Activated naive CD4-positive, alpha-beta T cell (primary cell): ENCODE results near the gene KDM1B.
"Not testable (repeated sequence)": the region's sequence is repeated elsewhere in the genome, so short reads cannot be mapped to it uniquely, and the experiment has no call there.

ENCODE experiments used
- DNase-seq, 4 experiments: peaks; one replicate each; lab custom pipeline; 2025; lab: John Stamatoyannopoulos, UW

Gene KDM1B

DNA sequence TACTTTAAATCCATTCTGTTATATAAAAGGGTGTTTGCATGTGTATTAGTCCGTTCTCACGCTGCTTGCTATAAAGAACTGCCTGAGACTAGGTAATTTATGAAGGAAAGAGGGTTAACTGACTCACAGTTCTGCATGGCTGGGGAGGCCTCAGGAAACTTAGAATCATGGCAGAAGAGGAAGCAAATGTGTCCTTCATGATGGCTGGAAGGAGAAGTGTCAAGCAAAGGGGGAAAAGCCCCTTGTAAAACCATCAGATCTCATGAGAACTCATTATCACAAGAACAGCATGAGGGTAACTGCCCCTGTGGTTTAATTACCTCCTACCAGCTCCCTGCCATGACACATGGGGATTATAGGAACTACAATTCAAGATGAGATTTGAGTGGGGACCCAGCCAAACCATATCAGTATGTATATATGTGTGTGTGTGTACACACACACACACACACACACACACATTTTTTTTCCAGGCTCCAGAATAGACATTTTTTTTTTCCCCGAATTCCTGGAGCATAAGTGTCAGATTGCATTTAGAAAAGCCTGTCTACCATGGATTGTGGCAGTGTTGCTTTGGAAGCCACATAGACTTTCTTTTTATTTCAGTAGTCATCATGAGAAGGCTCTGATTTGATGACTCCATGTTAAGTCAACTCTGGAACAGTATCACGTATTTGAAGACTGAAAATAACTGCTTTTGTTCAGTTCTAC is 31.5 kb downstream of the KDM1B start:
- no peak for DNase-seq

GRCh38 chr6:18187701-18188100 is 32.5 kb downstream of the KDM1B start:
- no peak for DNase-seq

- no peak for DNase-seq
These were observed 34.0 kb downstream of the KDM1B start for GRCh38 chr6:18189196-18189595.

GRCh38 chr6:18192026-18192425 is 36.8 kb downstream of the KDM1B start:
- DNase-seq: no peak

DNA sequence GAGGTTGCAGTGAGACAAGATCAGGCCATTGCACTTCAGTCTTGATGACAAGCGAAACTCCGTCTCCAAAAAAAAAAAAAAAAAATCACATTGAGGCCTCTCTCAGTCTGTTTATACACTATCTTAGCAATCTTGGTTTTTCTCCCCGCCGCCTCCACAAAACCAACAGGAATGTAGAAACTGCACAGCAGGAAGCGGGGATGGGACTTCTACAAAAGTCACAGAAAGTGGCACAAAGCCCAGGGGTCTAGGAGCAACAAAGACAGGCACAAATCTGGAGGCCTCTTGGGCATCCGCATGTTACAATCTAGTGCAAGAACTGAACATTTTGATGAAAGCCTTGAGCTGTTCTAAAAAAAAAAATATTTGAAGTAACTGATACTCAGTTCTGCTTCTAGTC is 48.6 kb downstream of the KDM1B start:
- DNase-seq: no peak

GRCh38 chr6:18204691-18205090 is 49.5 kb downstream of the KDM1B start:
- DNase-seq: no peak

GRCh38 chr6:18206591-18206990 is 51.4 kb downstream of the KDM1B start:
- DNase-seq: no peak

GRCh38 chr6:18207438-18207837 is 52.2 kb downstream of the KDM1B start:
- no peak for DNase-seq

DNA sequence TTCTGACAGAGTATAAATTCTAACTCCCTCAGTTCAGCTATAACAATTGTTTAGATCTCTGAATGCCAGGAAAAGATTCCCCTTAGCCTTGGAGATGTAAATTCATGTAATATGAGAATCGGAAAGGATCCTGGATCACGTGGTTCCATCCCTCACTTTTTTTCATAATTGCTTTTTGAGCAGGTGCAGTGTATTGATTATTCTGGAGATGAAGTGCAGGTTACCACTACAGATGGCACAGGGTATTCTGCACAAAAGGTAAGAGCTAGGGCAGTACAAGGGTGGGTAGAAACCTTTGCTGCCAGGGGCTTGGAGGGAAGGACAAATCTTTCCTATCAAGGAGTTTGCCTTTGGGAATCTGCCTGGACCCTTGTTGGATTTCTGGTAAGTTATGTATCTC is 52.7 kb downstream of the KDM1B start:
- DNase-seq: no peak

DNA sequence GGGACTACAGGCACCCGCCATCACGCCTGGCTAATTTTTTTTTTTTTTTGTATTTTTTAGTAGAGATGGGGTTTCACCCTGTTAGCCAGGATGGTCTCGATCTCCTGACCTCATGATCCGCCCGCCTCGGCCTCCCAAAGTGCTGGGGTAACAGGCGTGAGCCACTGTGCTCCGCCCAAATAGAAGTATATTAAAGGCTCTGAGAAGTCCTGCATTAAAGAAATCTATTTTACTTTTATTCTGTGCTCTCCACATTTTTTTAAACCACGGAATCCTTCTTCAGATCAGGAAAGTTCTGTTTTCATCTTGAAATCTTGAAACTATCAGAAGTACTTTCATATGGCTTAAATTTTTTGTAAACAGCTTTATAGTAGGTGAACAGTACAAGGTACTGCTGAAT is 53.6 kb downstream of the KDM1B start:
- not testable (repeated sequence) for DNase-seq

- no peak for DNase-seq
These were observed 54.4 kb downstream of the KDM1B start for GRCh38 chr6:18209539-18210197.

DNA sequence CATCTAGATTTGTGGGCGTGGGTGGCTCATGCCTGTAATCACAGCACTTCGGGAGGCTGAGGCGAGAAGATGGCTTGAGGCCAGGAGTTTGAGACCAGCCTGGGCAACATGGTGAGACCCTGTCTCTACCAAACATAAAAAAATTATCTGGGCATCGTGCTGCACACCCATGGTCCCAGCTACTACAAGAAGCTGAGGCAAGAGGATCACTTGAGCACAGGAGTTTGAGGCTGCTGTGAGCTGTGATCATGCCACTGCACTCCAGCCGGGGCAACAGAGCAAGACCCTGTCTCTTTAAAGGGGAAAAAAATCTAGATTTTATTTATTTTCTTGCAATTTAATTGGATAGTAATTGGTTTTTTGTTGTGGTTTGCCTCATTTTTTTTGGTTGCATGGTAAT is 55.5 kb downstream of the KDM1B start:
- DNase-seq: no peak

DNA sequence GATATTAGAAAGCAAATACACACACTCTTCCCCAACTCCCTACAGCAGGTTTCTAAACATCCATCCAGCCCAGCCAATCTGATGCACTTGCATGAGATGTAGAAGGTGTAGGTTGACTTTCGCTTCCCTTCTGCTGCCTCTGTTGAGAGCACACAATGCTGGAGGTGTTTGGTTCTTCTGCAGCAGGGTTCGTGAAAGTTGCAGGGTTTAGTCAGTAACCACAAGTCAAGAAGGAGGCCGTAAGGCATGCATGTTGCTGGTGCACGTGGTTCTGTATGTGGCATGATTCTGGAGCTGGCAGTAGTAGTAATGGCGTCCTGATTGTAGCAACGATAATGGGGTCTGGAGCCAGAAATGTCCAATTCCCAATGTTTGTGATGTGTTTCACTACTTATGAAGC is 56.1 kb downstream of the KDM1B start:
- DNase-seq: no peak

- DNase-seq: no peak
These were observed 57.0 kb downstream of the KDM1B start for GRCh38 chr6:18212231-18212630.

DNA sequence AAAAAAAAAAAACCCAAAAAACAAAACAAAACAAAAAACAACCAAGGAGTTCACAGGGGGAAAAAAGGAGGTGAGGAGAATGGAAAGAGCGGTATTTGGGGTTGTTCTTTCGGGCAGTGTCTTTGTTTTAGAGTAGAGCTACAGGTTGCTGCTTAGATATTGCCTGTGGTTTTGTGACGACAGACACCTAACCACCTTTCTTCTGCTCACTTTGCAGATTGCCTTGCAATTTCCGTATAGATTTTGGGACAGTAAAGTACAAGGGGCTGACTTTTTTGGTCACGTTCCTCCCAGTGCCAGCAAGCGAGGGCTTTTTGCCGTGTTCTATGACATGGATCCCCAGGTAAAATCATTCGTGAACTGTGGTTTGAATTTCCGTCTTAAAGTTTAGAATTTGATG is 58.2 kb downstream of the KDM1B start:
- DNase-seq: no peak

DNA sequence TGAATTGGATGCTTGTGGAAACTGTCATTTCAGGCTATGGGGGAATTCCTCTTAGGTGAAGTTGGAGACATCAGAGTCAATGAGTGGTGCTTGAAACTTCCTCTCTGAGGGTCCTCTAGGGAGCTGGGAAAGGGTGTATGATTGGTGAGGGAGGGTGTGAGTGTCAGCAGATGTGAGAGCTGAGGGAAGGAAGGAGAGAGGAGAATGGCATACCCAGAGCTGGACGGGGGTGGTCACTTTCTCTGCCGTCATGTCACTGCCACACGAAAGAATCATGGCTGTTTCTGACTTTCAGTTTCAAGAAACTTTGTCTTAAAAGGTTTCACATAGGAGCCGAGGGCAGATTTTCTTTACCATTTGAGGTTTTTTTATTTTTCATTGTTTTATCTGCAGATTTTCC is 58.8 kb downstream of the KDM1B start:
- no peak for DNase-seq

GRCh38 chr6:18215436-18215835 is 60.2 kb downstream of the KDM1B start:
- no peak for DNase-seq

- no peak for DNase-seq
These were observed 61.2 kb downstream of the KDM1B start for GRCh38 chr6:18216411-18216810.

- no peak for DNase-seq
These were observed 63.0 kb downstream of the KDM1B start for GRCh38 chr6:18218233-18218632.

DNA sequence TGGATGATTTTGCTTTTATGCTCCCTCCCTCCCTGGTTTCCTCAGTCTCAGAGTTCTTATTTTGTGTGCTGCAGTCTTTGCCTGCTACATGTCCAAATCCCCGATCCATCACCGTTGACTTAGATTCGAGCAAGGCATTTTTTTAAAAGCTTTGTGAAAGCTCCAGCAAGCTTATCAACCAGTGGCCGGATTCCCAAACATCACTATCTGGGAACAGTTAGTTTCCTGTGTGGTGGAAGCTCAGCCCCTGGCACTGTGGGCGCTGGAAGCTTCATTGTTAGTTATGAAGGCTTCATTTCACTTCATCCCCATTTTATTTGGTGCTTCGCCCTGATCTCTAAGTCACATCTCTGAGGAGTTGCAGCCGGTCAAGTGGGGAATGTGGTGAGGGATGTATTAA is 64.4 kb downstream of the KDM1B start:
- no peak for DNase-seq

GRCh38 chr6:18221288-18221615 is 66.0 kb downstream of the KDM1B start:
- DNase-seq: no peak

DNA sequence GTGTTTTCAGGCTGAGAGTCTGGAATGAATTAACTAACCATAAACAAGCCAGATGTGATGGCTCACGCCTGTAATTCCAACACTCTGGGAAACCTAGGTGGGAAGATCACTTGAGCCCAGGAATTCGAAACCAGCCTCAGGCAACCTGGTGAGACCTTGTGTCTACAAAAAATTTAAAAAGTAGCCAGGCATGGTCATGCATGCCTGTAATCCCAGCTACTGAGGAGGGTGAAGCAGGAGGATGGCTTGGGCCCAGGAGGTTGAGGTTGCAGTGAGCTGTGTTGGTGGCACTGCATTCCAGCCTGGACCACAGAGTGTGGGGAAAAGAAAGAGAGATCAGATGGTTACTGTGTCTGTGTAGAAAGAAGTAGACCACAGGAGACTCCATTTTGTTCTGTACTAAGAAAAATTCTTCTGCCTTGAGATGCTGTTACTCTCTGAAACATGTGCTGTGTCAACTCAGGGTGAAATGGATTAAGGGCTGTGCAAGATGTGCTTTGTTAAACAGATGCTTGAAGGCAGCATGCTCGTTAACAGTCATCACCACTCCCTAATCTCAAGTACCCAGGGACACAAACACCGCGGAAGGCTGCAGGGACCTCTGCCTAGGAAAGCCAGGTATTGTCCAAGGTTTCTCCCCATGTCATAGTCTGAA is 71.4 kb downstream of the KDM1B start:
- DNase-seq: not testable (repeated sequence)

DNA sequence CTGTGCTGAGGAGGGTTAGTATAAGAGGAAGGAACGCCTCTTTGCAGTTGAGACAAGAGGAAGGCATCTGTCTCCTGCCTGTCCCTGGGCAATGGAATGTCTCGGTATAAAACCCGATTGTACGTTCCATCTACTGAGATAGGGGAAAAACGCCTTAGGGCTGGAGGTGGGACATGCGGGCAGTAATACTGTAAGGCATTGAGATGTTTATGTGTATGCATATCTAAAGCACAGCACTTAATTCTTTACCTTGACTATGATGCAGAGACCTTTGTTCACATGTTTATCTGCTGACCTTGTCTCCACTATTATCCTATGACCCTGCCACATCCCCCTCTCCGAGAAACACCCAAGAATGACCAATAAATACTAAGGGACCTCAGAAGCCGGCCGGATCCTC is 71.9 kb downstream of the KDM1B start:
- DNase-seq: not testable (repeated sequence)

GRCh38 chr6:18228590-18228989 is 73.4 kb downstream of the KDM1B start:
- DNase-seq: not testable (repeated sequence)
